ENCODE results near the gene IL36RN. TPM values are rescaled to one million over a fixed set of nuclear protein-coding genes. Genes with fewer than 3 reads are reported as not detected.

IL36RN gene
- total RNA-seq, 1 donor from 2014 or later: not detected

Other genes starting within 250 kb of the IL36RN start
- gene IL1B, start 222.4 kb upstream of the IL36RN start, total RNA-seq: not detected in 2 replicates
- gene IL37, start 148.0 kb upstream of the IL36RN start, total RNA-seq: not detected in 2 replicates
- not detected in 2 replicates for gene IL36G, start 81.2 kb upstream of the IL36RN start, total RNA-seq
- 0.34 TPM in 1 of 2 replicates, not detected in the other for gene IL36A, start 53.7 kb upstream of the IL36RN start, total RNA-seq
- not detected in 2 replicates for gene IL36B, start 6.3 kb upstream of the IL36RN start, total RNA-seq
- gene IL1F10, start 8.8 kb downstream of the IL36RN start, total RNA-seq: not detected in 2 replicates
- 13.2 and 15.9 TPM in 2 replicates for gene IL1RN, start 68.4 kb downstream of the IL36RN start, total RNA-seq
- gene PSD4, start 114.8 kb downstream of the IL36RN start, total RNA-seq: 313 and 319 TPM in 2 replicates
- 0.76 and 0.84 TPM in 2 replicates for gene PAX8, start 219.7 kb downstream of the IL36RN start, total RNA-seq

All from activated T-helper 2 cell treated with anti-CD3 and anti-CD28 coated beads, Interferon-gamma antibody, Interleukin-2, Interleukin-4, amounts not matched to agents 10 μg/mL and 5 μg/mL and 100 μg/mL, durations not matched to agents 14 hours and 24 hours and 36 hours (primary cell).